ENCODE results near the gene ZNF79. TPM values are rescaled to one million over a fixed set of nuclear protein-coding genes. Genes with fewer than 3 reads are reported as not detected.

ZNF79 gene
- total RNA-seq, 1 donor from 2014 or later, result 9.5 TPM

GRCh38 chr9:127428348-127428747, 4.2 kb downstream of the ZNF79 start:
- intact Hi-C loops (cut with DNase I), result no loop called here
- Histone ChIP-seq H3K4me1 (peaks cover 29% of the 10 kb centered on the region), H3K36me3 (peaks cover 34% of the 10 kb centered on the region), H3K27me3 (ENCODE audit: low read depth) (no peaks in the 10 kb centered on the region), H3K9me3 (no peaks in the 10 kb centered on the region), H3K4me3 (no peak overlapping the region), H3K27ac (no peak overlapping the region)
- no peak for ATAC-seq
- TF ChIP-seq CTCF (IDR thresholded peaks at IDR 0.05), result no peak
- no peak for DNase-seq

GRCh38 chr9:127430415-127430814, 6.2 kb downstream of the ZNF79 start:
- Histone ChIP-seq H3K9me3 (no peaks in the 10 kb centered on the region), H3K27ac (no peak overlapping the region), H3K27me3 (ENCODE audit: low read depth) (no peaks in the 10 kb centered on the region), H3K4me3 (no peak overlapping the region), H3K4me1 (peaks cover 19% of the 10 kb centered on the region), H3K36me3 (peaks cover 55% of the 10 kb centered on the region)
- intact Hi-C loops (cut with DNase I), result no loop called here
- ATAC-seq, result no peak
- DNase-seq, result no peak
- no peak for TF ChIP-seq CTCF (IDR thresholded peaks at IDR 0.05)

- no peak overlapping the region for H3K4me3 ChIP-seq
- TF ChIP-seq CTCF (IDR thresholded peaks at IDR 0.05), result no peak
- no peaks in the 10 kb centered on the region for H3K27me3 ChIP-seq (ENCODE audit: low read depth)
- intact Hi-C loops (cut with DNase I), result no loop called here
- no peaks in the 10 kb centered on the region for H3K9me3 ChIP-seq
- DNase-seq (no peak), ATAC-seq (no peak)
- no peaks in the 10 kb centered on the region for H3K4me1 ChIP-seq
- peaks cover 97% of the 10 kb centered on the region for H3K36me3 ChIP-seq
- no peak overlapping the region for H3K27ac ChIP-seq
These were observed 13.5 kb downstream of the ZNF79 start for GRCh38 chr9:127437497-127438264.

- no peak for ATAC-seq
- no peaks in the 10 kb centered on the region for H3K27me3 ChIP-seq (ENCODE audit: low read depth)
- peaks cover 98% of the 10 kb centered on the region for H3K36me3 ChIP-seq
- no peak for DNase-seq
- H3K9me3 ChIP-seq, result no peaks in the 10 kb centered on the region
- intact Hi-C loops (cut with DNase I), result no loop called here
- no peak overlapping the region for H3K4me3 ChIP-seq
- TF ChIP-seq CTCF (IDR thresholded peaks at IDR 0.05), result no peak
- no peak overlapping the region for H3K27ac ChIP-seq
- H3K4me1 ChIP-seq, result no peaks in the 10 kb centered on the region
These were observed 14.2 kb downstream of the ZNF79 start for GRCh38 chr9:127438394-127438793.

- Histone ChIP-seq H3K9me3 (no peaks in the 10 kb centered on the region), H3K36me3 (peaks cover 97% of the 10 kb centered on the region), H3K27me3 (ENCODE audit: low read depth) (no peaks in the 10 kb centered on the region), H3K4me3 (no peak overlapping the region), H3K27ac (no peak overlapping the region), H3K4me1 (peaks cover 10% of the 10 kb centered on the region)
- no peak for DNase-seq
- no peak for TF ChIP-seq CTCF (IDR thresholded peaks at IDR 0.05)
- intact Hi-C loops (cut with DNase I), result no loop called here
- no peak for ATAC-seq
These were observed 20.2 kb downstream of the ZNF79 start for GRCh38 chr9:127444283-127444920.

Measured in lower lobe of right lung (tissue), 2 donors.